B cell (primary cell): ENCODE measurements around the gene TEAD1. TPM values are rescaled to one million over a fixed set of nuclear protein-coding genes. Genes with fewer than 3 reads are reported as not detected.

Source experiments
- ATAC-seq: fragments of 200-7000 bp; cut with Tn5 transposase; one replicate; pipeline ENCODE4 v1.10.0; 2021; ENCODE audit warnings: low read depth, mild to moderate bottlenecking, moderate number of reproducible peaks, moderate library complexity
- CTCF ChIA-PET: fragments of 350-600 bp; sonication (Branson Sonifier 250); formaldehyde crosslinking; loops from one replicate; lab custom pipeline; 2021; ENCODE audit warnings: antibody characterized with exemption, inconsistent platforms; lab: Charles Lee
- POLR2A ChIA-PET: fragments of 350-600 bp; sonication (Branson Sonifier 250); formaldehyde crosslinking; loops from one replicate; lab custom pipeline; 2021; ENCODE audit warnings: antibody characterized with exemption; lab: Charles Lee
- DNase-seq: peaks from one replicate; pipeline ENCODE4 v3.0.0; 2013
- H2AFZ ChIP-seq: 2 replicates; pipeline ENCODE4 v1.6.1; 2012; ENCODE audit warnings: mild to moderate bottlenecking, low read depth, low read length; ENCODE audit not compliant: insufficient read depth, poor library complexity, severe bottlenecking
- H3K27ac ChIP-seq, 2 donors: 1 replicate in 1 of 2; 2 replicates in 1 of 2; pipeline ENCODE4 v1.5.1; 2012 to 2013; ENCODE audit warnings: low read length in 2 of 2, mild to moderate bottlenecking in 2 of 2, moderate library complexity in 1 of 2
- H3K27me3 ChIP-seq, 4 experiments: fragments of 200-600 bp in 1 of 4; sonication (generic) in 1 of 4; replicated peaks in 1 of 4; 1 replicate in 2 of 4; 2 replicates in 2 of 4; pipeline versions ENCODE4 v1.6.1 to v1.7.0; 2013 to 2016; ENCODE audit warnings: low read length in 3 of 4, mild to moderate bottlenecking in 2 of 4, mixed read lengths in 1 of 4, moderate library complexity in 1 of 4; ENCODE audit not compliant: insufficient read depth in 4 of 4, control insufficient read depth in 3 of 4; ENCODE audit errors: control extremely low read depth in 1 of 4
- H3K36me3 ChIP-seq, 2 experiments: replicated peaks in 1 of 2; 1 replicate in 1 of 2; 2 replicates in 1 of 2; pipeline versions ENCODE4 v1.6.1 to v1.7.1; 2013; ENCODE audit warnings: low read length in 1 of 2; ENCODE audit not compliant: insufficient read depth in 2 of 2, control insufficient read depth in 1 of 2; ENCODE audit errors: control extremely low read depth in 1 of 2, extremely low read depth in 1 of 2
- H3K4me1 ChIP-seq, 2 donors: fragments of 200-600 bp in 1 of 2; sonication (generic) in 1 of 2; 1 replicate in 1 of 2; 2 replicates in 1 of 2; pipeline versions ENCODE4 v1.5.1 to v1.6.1; 2013 to 2017; ENCODE audit warnings: low read length in 2 of 2; ENCODE audit not compliant: control insufficient read depth in 2 of 2, insufficient read depth in 2 of 2
- H3K4me2 ChIP-seq: replicated peaks from 2 replicates; pipeline ENCODE3; 2012; ENCODE audit warnings: mild to moderate bottlenecking, low read depth, low read length; ENCODE audit not compliant: poor library complexity, severe bottlenecking
- H3K4me3 ChIP-seq, 5 experiments: fragments of 200-600 bp in 1 of 5; sonication (generic) in 1 of 5; 1 replicate in 3 of 5; 2 replicates in 2 of 5; pipeline versions ENCODE4 v1.5.1 to v1.7.0; 2011 to 2016; ENCODE audit warnings: low read length in 4 of 5, mild to moderate bottlenecking in 4 of 5, low read depth in 2 of 5, control low read depth in 1 of 5, moderate library complexity in 1 of 5; ENCODE audit not compliant: insufficient read depth in 1 of 5; ENCODE audit errors: control extremely low read depth in 1 of 5, extremely low read depth in 1 of 5
- H3K79me2 ChIP-seq: fragments of 200-600 bp; sonication (generic); one replicate; pipeline ENCODE4 v1.6.0; 2016; ENCODE audit warnings: low read length; ENCODE audit not compliant: control insufficient read depth, insufficient read depth
- H3K9ac ChIP-seq: fragments of 200-600 bp; sonication (generic); 2 replicates; pipeline ENCODE4 v1.6.1; 2017; ENCODE audit warnings: mild to moderate bottlenecking, low read length, moderate library complexity
- H3K9me3 ChIP-seq, 3 donors: one replicate each; pipeline versions ENCODE4 v1.6.1 to v1.7.1; 2013; ENCODE audit warnings: low read length in 2 of 3; ENCODE audit not compliant: control insufficient read depth in 2 of 3, insufficient read depth in 1 of 3; ENCODE audit errors: control extremely low read depth in 1 of 3
- H4K20me1 ChIP-seq: 2 replicates; pipeline ENCODE4 v1.6.0; 2012; ENCODE audit warnings: mild to moderate bottlenecking, low read length; ENCODE audit not compliant: insufficient read depth, control insufficient read depth, poor library complexity, severe bottlenecking
- H3K27ac Mint-ChIP-seq: one replicate; pipeline ENCODE4 v1.8.0; 2021; ENCODE audit warnings: mixed read lengths
- H3K27me3 Mint-ChIP-seq: one replicate; pipeline ENCODE4 v1.8.0; 2021; ENCODE audit warnings: mixed read lengths
- H3K4me1 Mint-ChIP-seq: one replicate; pipeline ENCODE4 v1.8.0; 2021; ENCODE audit warnings: mixed read lengths
- H3K4me3 Mint-ChIP-seq: one replicate; pipeline ENCODE4 v1.8.0; 2021; ENCODE audit warnings: mixed read lengths
- H3K9me3 Mint-ChIP-seq: one replicate; pipeline ENCODE4 v1.8.0; 2022; ENCODE audit warnings: mixed read lengths; ENCODE audit not compliant: insufficient read depth
- CTCF ChIP-seq: fragments of 200-600 bp; IDR thresholded peaks from one replicate; pipeline ENCODE4 v1.8.0; 2022; ENCODE audit warnings: antibody characterized with exemption, mild to moderate bottlenecking
- EZH2 ChIP-seq: IDR thresholded peaks from 2 replicates; pipeline ENCODE4 v1.6.1; 2012; ENCODE audit warnings: borderline replicate concordance, low read depth, mild to moderate bottlenecking, moderate library complexity, low read length; ENCODE audit not compliant: insufficient read depth, poor library complexity, severe bottlenecking
- WGBS: methylation state at CpG from one replicate; pipeline ENCODE4 v1.1.5; 2013; ENCODE audit warnings: missing lambda C conversion rate; ENCODE audit not compliant: insufficient coverage; 5-methylcytosine and 5-hydroxymethylcytosine counted together
- intact Hi-C: fragments of 100-400 bp; cut with micrococcal nuclease; formaldehyde crosslinking; loops from one replicate; pipeline ENCODE4 v1.10.0; 2022
- polyA plus RNA-seq: library from polyadenylated mRNA; depleted of rRNA; stranded (reverse); fragments of >200 nt; gene quantifications from 2 replicates; pipeline ENCODE4 v1.2.3, GENCODE V29; 2012
- total RNA-seq, 2 donors: library from RNA; stranded (reverse); fragments of 120-200 nt in 1 of 2; gene quantifications; 1 replicate in 1 of 2; 2 replicates in 1 of 2; pipeline versions ENCODE4 v1.2.3 to v1.2.4, GENCODE V29; 2013 to 2022

TEAD1 gene
- total and polyA plus RNA-seq, 2 donors (not counting 1 experiment from before 2014, with no cell fraction given): 0.30 TPM; not detected in 1

- Mint-ChIP-seq H3K9me3 (peaks cover 5% of the 10 kb centered on the region), H3K27ac (no peak overlapping the region), H3K4me3 (peak overlapping the region; percentile 76), H3K27me3 (peaks cover 51% of the 10 kb centered on the region), H3K4me1 (peaks cover 14% of the 10 kb centered on the region)
- CTCF ChIA-PET: no interaction called here
- POLR2A ChIA-PET: no interaction called here
- TF ChIP-seq CTCF: no peak
- TF ChIP-seq EZH2: no peak
- 7% methylated on average over 76 of the region's 81 CpGs for WGBS
- Histone ChIP-seq H3K27ac (no peak overlapping the region), H3K9me3 (peaks cover 0 to 4% (median 0%) of the 10 kb centered on the region in 3 donors), H2AFZ (no peak overlapping the region), H3K4me3 (no peak overlapping the region), H3K4me2 (peak overlapping the region; percentile 80), H3K4me1 (peaks cover 8 to 9% of the 10 kb centered on the region in 2 donors), H4K20me1 (no peaks in the 10 kb centered on the region), H3K9ac (no peak overlapping the region), H3K79me2 (no peaks in the 10 kb centered on the region), H3K27me3 (peaks cover 6 to 38% (median 28%) of the 10 kb centered on the region in 4 experiments), H3K36me3 (no peaks in the 10 kb centered on the region)
- ATAC-seq (no peak), DNase-seq (no peak)
- intact Hi-C loops: no loop called here
These were observed 895 bp downstream of the TEAD1 start for GRCh38 chr11:12674936-12675696.

GRCh38 chr11:12675951-12676711 lies 1.9 kb downstream of the TEAD1 start:
- WGBS: 38% methylated on average over 2 of the region's 11 CpGs
- Mint-ChIP-seq H3K27ac (no peak overlapping the region), H3K9me3 (peaks cover 5% of the 10 kb centered on the region), H3K4me1 (peaks cover 14% of the 10 kb centered on the region), H3K4me3 (peak overlapping the region; percentile 51), H3K27me3 (peaks cover 58% of the 10 kb centered on the region)
- H3K4me3 ChIP-seq: no peak overlapping the region
- peaks cover 8 to 9% of the 10 kb centered on the region in 2 donors for H3K4me1 ChIP-seq
- TF ChIP-seq EZH2 (no peak), CTCF (no peak)
- no peaks in the 10 kb centered on the region for H3K79me2 ChIP-seq
- no peaks in the 10 kb centered on the region for H4K20me1 ChIP-seq
- peaks cover 0 to 4% (median 0%) of the 10 kb centered on the region in 3 donors for H3K9me3 ChIP-seq
- CTCF ChIA-PET: no interaction called here
- H3K27ac ChIP-seq: no peak overlapping the region
- no peaks in the 10 kb centered on the region for H3K36me3 ChIP-seq
- H2AFZ ChIP-seq: no peak overlapping the region
- no peak overlapping the region for H3K9ac ChIP-seq
- POLR2A ChIA-PET: no interaction called here
- intact Hi-C loops: no loop called here
- no peak overlapping the region for H3K4me2 ChIP-seq
- DNase-seq (no peak), ATAC-seq (no peak)
- peaks cover 6 to 42% (median 34%) of the 10 kb centered on the region in 4 experiments for H3K27me3 ChIP-seq
